ENCODE measurements around the gene CTDSP1. TPM values are rescaled to one million over a fixed set of nuclear protein-coding genes. Genes with fewer than 3 reads are reported as not detected.

The CTDSP1 gene
- total and polyA plus RNA-seq, 9 donors, result 38.6 to 211 (median 158) TPM

GRCh38 chr2:218437969-218438368 is 38.3 kb downstream of the CTDSP1 start:
- TF ChIP-seq, protein P1, sequence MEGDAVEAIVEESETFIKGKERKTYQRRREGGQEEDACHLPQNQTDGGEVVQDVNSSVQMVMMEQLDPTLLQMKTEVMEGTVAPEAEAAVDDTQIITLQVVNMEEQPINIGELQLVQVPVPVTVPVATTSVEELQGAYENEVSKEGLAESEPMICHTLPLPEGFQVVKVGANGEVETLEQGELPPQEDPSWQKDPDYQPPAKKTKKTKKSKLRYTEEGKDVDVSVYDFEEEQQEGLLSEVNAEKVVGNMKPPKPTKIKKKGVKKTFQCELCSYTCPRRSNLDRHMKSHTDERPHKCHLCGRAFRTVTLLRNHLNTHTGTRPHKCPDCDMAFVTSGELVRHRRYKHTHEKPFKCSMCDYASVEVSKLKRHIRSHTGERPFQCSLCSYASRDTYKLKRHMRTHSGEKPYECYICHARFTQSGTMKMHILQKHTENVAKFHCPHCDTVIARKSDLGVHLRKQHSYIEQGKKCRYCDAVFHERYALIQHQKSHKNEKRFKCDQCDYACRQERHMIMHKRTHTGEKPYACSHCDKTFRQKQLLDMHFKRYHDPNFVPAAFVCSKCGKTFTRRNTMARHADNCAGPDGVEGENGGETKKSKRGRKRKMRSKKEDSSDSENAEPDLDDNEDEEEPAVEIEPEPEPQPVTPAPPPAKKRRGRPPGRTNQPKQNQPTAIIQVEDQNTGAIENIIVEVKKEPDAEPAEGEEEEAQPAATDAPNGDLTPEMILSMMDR (IDR thresholded peaks at IDR 0.05), result no peak
- TF ChIP-seq POLR2A (IDR thresholded peaks at IDR 0.05) (no peak), EP300 (IDR thresholded peaks at IDR 0.05) (no peak)
- Histone ChIP-seq H3K4me3 (no peak overlapping the region), H3K27ac (no peak overlapping the region), H3K4me1 (ENCODE audit: insufficient read depth) (no peaks in the 10 kb centered on the region), H3K27me3 (no peaks in the 10 kb centered on the region), H3K9me3 (no peaks in the 10 kb centered on the region), H3K36me3 (no peaks in the 10 kb centered on the region)
- WGBS, 3 donors, result 90 to 92% (median 90%) methylated on average over 1 of the region's 1 CpG
- DNase-seq, result no peak
- intact Hi-C loops (cut with DNase I), result no loop called here

GRCh38 chr2:218438596-218438995 is 38.9 kb downstream of the CTDSP1 start:
- Histone ChIP-seq H3K27ac (no peak overlapping the region), H3K4me3 (no peak overlapping the region), H3K9me3 (no peaks in the 10 kb centered on the region), H3K4me1 (ENCODE audit: insufficient read depth) (no peaks in the 10 kb centered on the region), H3K27me3 (no peaks in the 10 kb centered on the region), H3K36me3 (no peaks in the 10 kb centered on the region)
- peak in 3 of 5 donors; percentile 32 to 81 (median 49) for DNase-seq
- 15 to 40% (median 35%) methylated on average over 4 of the region's 4 CpGs for WGBS, 3 donors
- intact Hi-C loops (cut with DNase I), result no loop called here
- TF ChIP-seq EP300 (IDR thresholded peaks at IDR 0.05) (no peak), POLR2A (IDR thresholded peaks at IDR 0.05) (no peak)
- TF ChIP-seq, protein P1 (IDR thresholded peaks at IDR 0.05), result no peak

- Histone ChIP-seq H3K9me3 (no peaks in the 10 kb centered on the region), H3K4me3 (no peak overlapping the region), H3K27ac (no peak overlapping the region), H3K36me3 (no peaks in the 10 kb centered on the region), H3K4me1 (ENCODE audit: insufficient read depth) (no peaks in the 10 kb centered on the region), H3K27me3 (no peaks in the 10 kb centered on the region)
- TF ChIP-seq, protein P1 (IDR thresholded peaks at IDR 0.05), result no peak
- TF ChIP-seq EP300 (IDR thresholded peaks at IDR 0.05) (no peak), POLR2A (IDR thresholded peaks at IDR 0.05) (no peak)
- DNase-seq, result no peak
- intact Hi-C loops (cut with DNase I), result no loop called here
- WGBS, 3 donors, result 96 to 100% (median 97%) methylated on average over 7 of the region's 7 CpGs
Measured at GRCh38 chr2:218444692-218445357, 45.2 kb downstream of the CTDSP1 start.

- TF ChIP-seq EP300 (IDR thresholded peaks at IDR 0.05) (no peak), POLR2A (IDR thresholded peaks at IDR 0.05) (no peak)
- TF ChIP-seq, protein P1 (IDR thresholded peaks at IDR 0.05), result no peak
- intact Hi-C loops (cut with DNase I), result no loop called here
- no peak overlapping the region for H3K27ac ChIP-seq
- no peaks in the 10 kb centered on the region for H3K36me3 ChIP-seq
- no peaks in the 10 kb centered on the region for H3K9me3 ChIP-seq
- H3K27me3 ChIP-seq, result no peaks in the 10 kb centered on the region
- H3K4me3 ChIP-seq, result no peak overlapping the region
- DNase-seq, result no peak
- no peaks in the 10 kb centered on the region for H3K4me1 ChIP-seq (ENCODE audit: insufficient read depth)
Measured at GRCh38 chr2:218445602-218446001, 45.9 kb downstream of the CTDSP1 start.

Data from ovary (tissue), 9 donors.